Upper lobe of left lung (tissue), 4 donors: Measurements from ENCODE around the gene SLC9C2.
"Not testable (repeated sequence)": the region's sequence is repeated elsewhere in the genome, so short reads cannot be mapped to it uniquely, and the experiment has no call there.

Experiments
- EP300 ChIP-seq, 4 donors: sonication (generic); formaldehyde crosslinking; IDR thresholded peaks; one replicate each; pipeline ENCODE4 v1.5.1; 2017; ENCODE audit warnings: antibody characterized with exemption in 4 of 4, control low read depth in 2 of 4
- POLR2A ChIP-seq, 4 donors: fragments of 450-650 bp; IDR thresholded peaks; one replicate each; pipeline ENCODE4 v1.5.1; 2016 to 2017; ENCODE audit warnings: antibody characterized with exemption in 4 of 4, mild to moderate bottlenecking in 2 of 4
- POLR2AphosphoS5 ChIP-seq, 2 donors: sonication (generic); formaldehyde crosslinking; IDR thresholded peaks; one replicate each; pipeline ENCODE4 v1.5.1; 2017; ENCODE audit warnings: antibody characterized with exemption in 2 of 2
- TF ChIP-seq, protein P1 (sequence below), 6 experiments: fragments of 450-650 bp in 4 of 6; fragments of 200-600 bp in 2 of 6; sonication (generic) in 2 of 6; IDR thresholded peaks; one replicate each; pipeline ENCODE4 v1.5.1; 2016 to 2019; ENCODE audit warnings: antibody characterized with exemption in 6 of 6

DNA sequence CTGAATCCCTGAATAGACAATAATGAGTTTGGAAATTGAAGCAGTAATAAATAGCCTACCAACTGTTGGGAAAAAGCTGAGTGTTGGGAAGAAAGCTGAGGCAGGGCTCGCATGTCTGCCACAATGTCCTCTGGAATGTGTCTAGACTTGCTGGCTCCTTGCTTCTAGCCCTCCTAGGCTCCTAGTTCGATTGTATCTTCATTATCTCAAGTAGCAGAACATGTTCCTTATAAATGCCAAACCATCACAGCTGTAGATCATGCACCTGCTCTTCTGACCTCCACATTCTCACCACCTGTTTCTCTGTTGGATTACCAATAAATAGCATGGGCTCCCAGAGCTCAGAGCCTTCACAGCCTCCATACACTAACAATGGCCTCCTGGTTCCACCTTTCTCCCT is 138.7 kb downstream of the SLC9C2 start:
- TF ChIP-seq, protein P1, sequence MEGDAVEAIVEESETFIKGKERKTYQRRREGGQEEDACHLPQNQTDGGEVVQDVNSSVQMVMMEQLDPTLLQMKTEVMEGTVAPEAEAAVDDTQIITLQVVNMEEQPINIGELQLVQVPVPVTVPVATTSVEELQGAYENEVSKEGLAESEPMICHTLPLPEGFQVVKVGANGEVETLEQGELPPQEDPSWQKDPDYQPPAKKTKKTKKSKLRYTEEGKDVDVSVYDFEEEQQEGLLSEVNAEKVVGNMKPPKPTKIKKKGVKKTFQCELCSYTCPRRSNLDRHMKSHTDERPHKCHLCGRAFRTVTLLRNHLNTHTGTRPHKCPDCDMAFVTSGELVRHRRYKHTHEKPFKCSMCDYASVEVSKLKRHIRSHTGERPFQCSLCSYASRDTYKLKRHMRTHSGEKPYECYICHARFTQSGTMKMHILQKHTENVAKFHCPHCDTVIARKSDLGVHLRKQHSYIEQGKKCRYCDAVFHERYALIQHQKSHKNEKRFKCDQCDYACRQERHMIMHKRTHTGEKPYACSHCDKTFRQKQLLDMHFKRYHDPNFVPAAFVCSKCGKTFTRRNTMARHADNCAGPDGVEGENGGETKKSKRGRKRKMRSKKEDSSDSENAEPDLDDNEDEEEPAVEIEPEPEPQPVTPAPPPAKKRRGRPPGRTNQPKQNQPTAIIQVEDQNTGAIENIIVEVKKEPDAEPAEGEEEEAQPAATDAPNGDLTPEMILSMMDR (IDR thresholded peaks at IDR 0.05), result not testable (repeated sequence)
- not testable (repeated sequence) for TF ChIP-seq POLR2A, EP300, POLR2AphosphoS5 (IDR thresholded peaks at IDR 0.05)
